Stimulated activated naive CD8-positive, alpha-beta T cell treated with anti-CD3 and anti-CD28 coated beads, Interleukin-15, Interleukin-2, amounts not matched to agents 100 ng/mL and 50 ng/mL, for 24 hours (primary cell): ENCODE data around the gene PARD6B.

Experiments used
- H3K27ac Mint-ChIP-seq: one replicate; pipeline ENCODE4 v1.8.0; 2021; ENCODE audit warnings: mild to moderate bottlenecking, mixed read lengths
- H3K27me3 Mint-ChIP-seq: one replicate; pipeline ENCODE4 v1.8.0; 2021; ENCODE audit warnings: mixed read lengths
- H3K36me3 Mint-ChIP-seq: one replicate; pipeline ENCODE4 v1.8.0; 2021; ENCODE audit warnings: low read depth, mixed read lengths
- H3K4me1 Mint-ChIP-seq: one replicate; pipeline ENCODE4 v1.8.0; 2021; ENCODE audit warnings: low read depth, mixed read lengths
- H3K4me3 Mint-ChIP-seq: one replicate; pipeline ENCODE4 v1.8.0; 2021; ENCODE audit warnings: mild to moderate bottlenecking, mixed read lengths
- H3K9me3 Mint-ChIP-seq: one replicate; pipeline ENCODE4 v1.8.0; 2021; ENCODE audit warnings: mixed read lengths

The PARD6B gene, protein sequence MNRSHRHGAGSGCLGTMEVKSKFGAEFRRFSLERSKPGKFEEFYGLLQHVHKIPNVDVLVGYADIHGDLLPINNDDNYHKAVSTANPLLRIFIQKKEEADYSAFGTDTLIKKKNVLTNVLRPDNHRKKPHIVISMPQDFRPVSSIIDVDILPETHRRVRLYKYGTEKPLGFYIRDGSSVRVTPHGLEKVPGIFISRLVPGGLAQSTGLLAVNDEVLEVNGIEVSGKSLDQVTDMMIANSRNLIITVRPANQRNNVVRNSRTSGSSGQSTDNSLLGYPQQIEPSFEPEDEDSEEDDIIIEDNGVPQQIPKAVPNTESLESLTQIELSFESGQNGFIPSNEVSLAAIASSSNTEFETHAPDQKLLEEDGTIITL

DNA sequence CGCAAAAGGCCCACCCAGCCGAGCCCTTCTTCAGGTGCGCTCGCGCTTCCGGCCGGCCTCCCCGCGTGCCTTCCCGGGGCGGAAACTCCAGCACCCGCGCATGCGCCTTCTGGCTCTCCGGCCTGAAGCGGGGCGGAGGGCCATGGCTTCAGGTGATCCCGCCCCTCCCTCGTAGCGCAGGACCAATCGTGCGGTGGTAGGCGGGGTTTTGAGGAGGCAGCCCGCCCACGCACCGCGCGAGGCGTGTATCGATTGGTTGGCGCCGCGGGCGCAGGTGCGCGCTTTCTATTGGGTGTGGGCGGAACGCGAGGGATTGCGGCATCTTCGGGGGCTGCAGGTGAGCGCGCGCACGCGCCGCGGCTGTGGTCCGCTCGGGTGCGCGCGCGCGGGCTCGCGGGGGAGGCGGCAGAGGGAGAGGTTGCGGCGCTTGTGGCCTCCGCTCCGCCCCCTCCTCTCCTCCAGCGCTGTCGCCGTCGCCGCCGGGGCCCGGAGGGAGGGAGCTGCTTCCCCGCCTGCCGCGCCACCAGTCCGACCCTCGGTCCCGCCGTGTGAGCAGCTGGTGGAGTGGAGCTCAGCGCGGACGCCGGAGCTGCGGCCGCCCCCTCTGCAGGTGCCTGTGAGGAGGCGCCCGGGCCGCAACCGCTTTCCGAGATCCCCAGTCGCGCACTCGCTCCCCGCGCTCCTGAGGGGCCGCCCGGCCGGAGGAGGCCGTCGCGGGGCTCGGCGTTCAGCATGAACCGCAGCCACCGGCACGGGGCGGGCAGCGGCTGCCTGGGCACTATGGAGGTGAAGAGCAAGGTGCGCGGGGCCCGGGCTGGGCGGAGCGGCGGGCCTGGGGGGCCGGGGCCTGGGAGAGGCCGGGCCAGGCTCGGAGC, at the start of gene PARD6B:
Gene PARD6B, plus strand, starts transcription at position 526 of the 875 bp plus-strand sequence. Its CDS starts 207 bp downstream, at position 733.
- Mint-ChIP-seq H3K36me3 (no peaks in the 10 kb centered on the region), H3K27ac (peak within 1 kb of the TSS; percentile 72), H3K9me3 (no peaks in the 10 kb centered on the region), H3K4me1 (peaks cover 33% of the 10 kb centered on the region), H3K4me3 (peak within 1 kb of the TSS; percentile 86), H3K27me3 (no peaks in the 10 kb centered on the region)

DNA sequence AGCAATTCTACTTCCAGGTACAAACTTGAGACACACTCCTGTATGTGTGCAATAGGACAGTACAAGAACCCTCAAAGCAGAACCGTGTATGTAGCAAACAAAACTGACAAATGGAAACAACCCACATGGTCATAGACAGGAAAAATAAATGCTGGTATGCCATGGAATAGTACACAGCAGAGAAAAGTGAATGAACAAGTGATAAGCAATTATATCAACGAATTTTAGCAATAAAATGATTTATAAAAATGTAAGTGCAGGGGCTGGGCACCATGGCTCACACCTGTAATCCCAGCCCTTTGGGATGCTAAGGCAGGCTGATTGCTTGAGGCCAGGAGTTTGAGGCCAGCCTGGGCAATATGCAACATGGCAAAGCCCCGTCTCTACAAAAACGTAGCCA, 49.3 kb upstream of the PARD6B start:
- H3K9me3 Mint-ChIP-seq = no peaks in the 10 kb centered on the region
- no peak overlapping the region for H3K27ac Mint-ChIP-seq

DNA sequence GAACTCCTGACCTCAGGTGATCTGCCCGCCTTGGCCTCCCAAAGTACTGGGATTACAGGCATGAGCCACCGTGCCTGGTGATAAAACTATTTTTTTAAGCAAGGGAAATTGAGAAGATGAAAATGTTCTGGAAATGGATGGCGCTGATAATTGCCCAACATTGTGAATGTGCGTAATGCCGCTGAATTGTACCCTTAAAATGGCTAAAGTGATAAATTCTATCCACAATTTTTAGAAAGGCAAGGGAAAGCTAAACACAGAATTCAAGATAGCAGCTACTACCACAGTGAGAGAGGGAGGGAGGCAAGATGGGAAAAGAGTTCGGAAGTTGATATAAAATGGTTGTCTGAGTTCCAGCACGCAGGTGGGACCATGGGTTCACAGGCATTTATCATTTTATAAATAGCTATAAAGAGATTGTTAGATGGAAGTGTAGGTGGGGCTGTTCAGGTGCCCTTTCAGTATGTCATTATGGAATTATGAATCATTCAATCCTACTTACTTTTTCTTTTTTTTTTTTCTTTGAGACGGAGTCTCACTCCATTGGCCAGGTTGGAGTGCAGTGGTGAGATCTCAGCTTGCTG, 48.3 kb upstream of the PARD6B start:
- H3K36me3 Mint-ChIP-seq = no peaks in the 10 kb centered on the region
- no peak overlapping the region for H3K4me3 Mint-ChIP-seq
- no peaks in the 10 kb centered on the region for H3K4me1 Mint-ChIP-seq
- no peak overlapping the region for H3K27ac Mint-ChIP-seq
- no peaks in the 10 kb centered on the region for H3K27me3 Mint-ChIP-seq
- H3K9me3 Mint-ChIP-seq = no peaks in the 10 kb centered on the region

More for the DNA sequence above, 49.3 kb upstream of the PARD6B start:
- Mint-ChIP-seq H3K4me1 (no peaks in the 10 kb centered on the region), H3K36me3 (no peaks in the 10 kb centered on the region), H3K4me3 (no peak overlapping the region), H3K27me3 (no peaks in the 10 kb centered on the region)

GRCh38 chr20:50683570-50683969, 47.8 kb upstream of the PARD6B start:
- H3K36me3 Mint-ChIP-seq = no peaks in the 10 kb centered on the region
- H3K4me3 Mint-ChIP-seq = no peak overlapping the region
- no peaks in the 10 kb centered on the region for H3K4me1 Mint-ChIP-seq
- H3K27me3 Mint-ChIP-seq = no peaks in the 10 kb centered on the region
- no peaks in the 10 kb centered on the region for H3K9me3 Mint-ChIP-seq
- no peak overlapping the region for H3K27ac Mint-ChIP-seq

DNA sequence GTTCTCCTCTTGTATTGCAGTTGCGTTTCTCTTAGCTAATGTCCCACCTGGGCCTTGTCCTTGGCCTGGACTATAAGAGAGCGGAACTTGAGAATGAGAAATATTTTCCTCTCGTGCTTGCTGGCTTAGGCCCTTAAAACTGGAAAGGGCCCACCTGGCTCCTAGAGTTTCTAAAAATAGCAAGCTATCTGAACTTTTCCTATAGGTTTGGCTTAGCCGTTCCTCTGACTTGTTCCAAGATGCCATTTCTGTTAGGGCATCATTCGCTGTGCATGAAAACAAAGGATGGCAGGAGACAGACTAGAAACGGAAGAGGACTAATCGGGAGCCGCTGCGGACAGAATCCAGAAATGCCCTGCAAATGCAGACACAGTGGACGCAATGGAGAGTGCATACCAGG, 44.6 kb upstream of the PARD6B start:
- H3K27me3 Mint-ChIP-seq = peaks cover 25% of the 10 kb centered on the region
- H3K4me3 Mint-ChIP-seq = no peak overlapping the region
- H3K4me1 Mint-ChIP-seq = peaks cover 10% of the 10 kb centered on the region
- H3K36me3 Mint-ChIP-seq = no peaks in the 10 kb centered on the region
- no peaks in the 10 kb centered on the region for H3K9me3 Mint-ChIP-seq
- no peak overlapping the region for H3K27ac Mint-ChIP-seq

DNA sequence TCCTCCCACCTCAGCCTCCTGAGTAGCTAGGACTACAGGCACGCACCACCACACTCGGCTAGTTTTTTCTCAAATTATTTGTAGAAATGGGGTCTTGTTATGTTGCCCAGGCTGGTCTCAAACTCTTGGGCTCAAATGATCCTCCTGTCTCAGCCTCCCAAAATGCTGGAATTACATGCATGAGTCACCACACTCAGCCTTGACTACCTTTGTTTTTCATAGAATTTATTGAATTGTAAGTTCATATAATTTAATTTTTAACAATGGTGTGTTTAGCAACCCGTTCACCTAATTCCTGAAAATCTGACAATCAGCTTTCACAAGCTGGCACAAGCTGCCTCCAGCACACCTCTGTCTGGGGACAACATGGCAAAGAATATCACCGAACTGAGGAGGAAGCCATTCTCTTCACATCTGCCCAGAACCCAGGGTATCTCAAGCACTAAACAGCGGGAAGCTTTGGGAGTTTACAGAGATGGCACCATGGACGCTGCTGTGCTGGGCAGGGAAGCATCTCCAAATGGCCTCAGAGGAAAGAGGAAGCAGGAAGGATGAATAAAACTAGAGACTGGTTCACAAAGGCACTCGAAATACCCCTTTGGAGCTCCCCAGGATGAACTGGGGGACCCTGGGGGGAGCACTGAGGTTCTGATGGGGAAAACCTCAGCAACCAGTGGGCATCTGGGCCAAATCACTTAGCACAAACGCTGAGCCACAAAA, 43.0 kb upstream of the PARD6B start:
- Mint-ChIP-seq H3K4me3 (no peak overlapping the region), H3K4me1 (peaks cover 12% of the 10 kb centered on the region), H3K27ac (no peak overlapping the region), H3K9me3 (no peaks in the 10 kb centered on the region), H3K36me3 (no peaks in the 10 kb centered on the region), H3K27me3 (peaks cover 38% of the 10 kb centered on the region)

- Mint-ChIP-seq H3K27ac (no peak overlapping the region), H3K27me3 (peaks cover 48% of the 10 kb centered on the region), H3K9me3 (no peaks in the 10 kb centered on the region), H3K4me3 (no peak overlapping the region), H3K36me3 (no peaks in the 10 kb centered on the region), H3K4me1 (peaks cover 12% of the 10 kb centered on the region)
These were observed 41.3 kb upstream of the PARD6B start for GRCh38 chr20:50689864-50690649.

DNA sequence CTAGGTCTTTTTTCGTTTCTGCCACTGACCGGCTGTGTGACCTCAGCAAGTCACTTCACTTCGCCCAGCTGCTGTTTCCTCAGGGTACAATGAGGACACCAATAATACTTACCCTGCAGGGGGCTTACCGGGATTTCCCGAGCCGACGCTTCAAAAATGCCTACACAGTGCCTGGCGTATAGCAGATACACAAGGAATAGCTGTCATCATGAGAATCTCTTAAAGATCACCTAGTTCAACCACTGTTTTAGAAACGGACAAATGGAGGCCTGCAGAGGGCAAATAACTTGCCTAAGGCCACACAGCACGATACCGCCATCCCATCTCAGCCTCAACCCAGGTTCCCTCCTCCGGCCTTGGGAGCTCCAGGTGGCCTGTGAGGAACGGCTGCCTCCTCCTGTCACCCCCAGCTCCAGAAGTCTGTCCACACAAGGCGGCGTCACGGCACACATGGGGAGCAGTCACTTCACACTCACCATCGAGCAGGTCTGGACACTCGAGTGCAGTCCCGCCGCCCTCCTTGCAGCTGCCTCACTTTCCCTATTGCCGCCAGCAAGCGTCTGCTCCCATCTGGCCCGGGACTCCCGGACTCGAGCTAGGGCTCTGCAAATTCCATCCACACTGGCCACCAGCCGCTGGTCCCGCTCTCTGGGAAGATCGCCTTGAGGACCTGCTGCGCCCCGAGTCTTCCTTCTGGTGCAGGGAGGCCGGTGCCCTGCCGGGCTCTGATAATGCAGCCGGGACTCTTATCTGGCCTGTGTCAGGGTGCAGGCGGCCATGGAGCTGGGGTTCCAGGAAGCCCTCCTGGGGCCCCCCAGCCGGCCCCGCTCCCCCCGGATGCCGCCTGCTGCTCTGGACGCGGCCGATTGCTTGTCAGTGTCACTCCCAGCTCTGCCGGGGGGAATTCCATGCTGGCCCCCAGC, 40.5 kb upstream of the PARD6B start, which contains the start of gene RIPOR3:
Gene RIPOR3, minus strand, starts transcription at position 893 of the 923 bp plus-strand sequence. Its CDS starts 414 bp downstream, at position 479.
- Mint-ChIP-seq H3K4me3 (peak within 1 kb of the TSS; percentile 58), H3K9me3 (no peaks in the 10 kb centered on the region), H3K36me3 (no peaks in the 10 kb centered on the region), H3K27me3 (peaks cover 52% of the 10 kb centered on the region), H3K4me1 (peaks cover 12% of the 10 kb centered on the region), H3K27ac (no peak within 1 kb of the TSS)

DNA sequence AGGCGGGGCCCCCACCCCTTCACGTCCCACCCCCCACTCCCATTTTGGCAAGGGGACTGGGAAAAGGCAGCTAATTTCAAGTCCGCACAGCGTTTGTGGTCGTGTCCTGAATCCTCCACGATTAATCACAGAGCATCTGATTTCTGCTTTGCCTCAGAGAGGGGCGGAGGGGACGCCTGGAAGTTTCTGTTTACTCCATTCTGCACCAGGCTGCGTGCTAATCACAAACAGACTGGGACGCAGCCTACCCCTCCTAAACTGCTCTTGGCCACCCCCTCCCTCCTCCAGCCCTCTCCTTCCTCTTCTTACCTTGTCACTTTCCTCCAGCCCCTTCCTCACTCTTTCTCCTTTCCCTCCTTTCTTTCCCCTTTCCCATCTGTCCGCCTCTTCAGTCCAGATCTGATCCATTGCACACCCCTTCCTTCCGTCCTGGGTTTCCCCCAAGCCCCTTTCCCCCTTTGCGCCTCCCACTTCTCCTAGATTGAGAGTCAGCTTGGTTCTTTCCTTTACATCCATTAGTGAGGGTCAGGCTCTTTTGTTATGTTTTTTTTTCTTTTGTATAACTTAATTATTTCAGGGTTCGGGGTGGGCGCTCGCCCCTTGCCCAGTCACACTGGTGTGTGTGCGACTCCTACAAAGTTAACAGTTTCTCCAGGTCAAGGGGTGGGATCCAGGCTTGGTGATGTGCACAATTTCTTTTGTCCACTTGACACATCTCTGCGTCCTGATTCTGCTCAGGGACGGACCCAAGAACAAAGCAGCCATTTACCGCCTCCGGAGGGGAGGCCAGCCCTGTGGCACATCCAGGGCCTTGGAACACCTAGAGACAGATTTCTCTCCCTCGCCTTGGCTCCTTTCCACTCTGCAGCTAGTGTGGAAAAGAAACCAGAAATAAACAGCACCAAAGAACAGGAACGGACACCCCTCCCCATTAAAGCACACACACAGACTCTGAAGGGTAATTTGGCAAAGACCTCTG, 39.5 kb upstream of the PARD6B start:
- Mint-ChIP-seq H3K4me1 (peaks cover 12% of the 10 kb centered on the region), H3K9me3 (no peaks in the 10 kb centered on the region), H3K27me3 (peaks cover 52% of the 10 kb centered on the region), H3K36me3 (no peaks in the 10 kb centered on the region), H3K27ac (no peak overlapping the region), H3K4me3 (no peak overlapping the region)

- H3K36me3 Mint-ChIP-seq = no peaks in the 10 kb centered on the region
- peaks cover 52% of the 10 kb centered on the region for H3K27me3 Mint-ChIP-seq
- H3K27ac Mint-ChIP-seq = no peak overlapping the region
- no peak overlapping the region for H3K4me3 Mint-ChIP-seq
- H3K4me1 Mint-ChIP-seq = peaks cover 12% of the 10 kb centered on the region
- no peaks in the 10 kb centered on the region for H3K9me3 Mint-ChIP-seq
These were observed 38.8 kb upstream of the PARD6B start for GRCh38 chr20:50692552-50692933.

DNA sequence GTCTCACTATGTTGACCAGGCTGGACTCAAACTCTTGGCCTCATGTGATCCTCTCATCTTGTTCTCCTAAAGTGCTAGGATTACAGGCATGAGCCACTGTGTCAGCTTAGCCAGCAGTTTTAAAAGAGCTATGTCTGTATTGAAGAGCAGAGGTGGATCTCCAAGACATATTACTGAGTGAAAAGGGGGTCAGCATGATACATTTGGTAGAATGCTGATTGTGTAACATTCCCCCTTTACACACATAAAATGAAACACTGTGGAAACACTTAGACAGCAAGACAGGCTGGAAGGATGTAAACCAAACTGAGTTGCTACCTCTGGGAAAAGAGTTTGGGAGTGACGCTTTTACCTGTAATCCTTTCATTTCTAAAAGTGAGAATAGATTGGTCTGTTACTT, 38.4 kb upstream of the PARD6B start:
- Mint-ChIP-seq H3K36me3 (no peaks in the 10 kb centered on the region), H3K9me3 (no peaks in the 10 kb centered on the region), H3K27ac (no peak overlapping the region), H3K27me3 (peaks cover 55% of the 10 kb centered on the region), H3K4me1 (peaks cover 12% of the 10 kb centered on the region), H3K4me3 (no peak overlapping the region)

- H3K9me3 Mint-ChIP-seq = no peaks in the 10 kb centered on the region
- peaks cover 12% of the 10 kb centered on the region for H3K4me1 Mint-ChIP-seq
- H3K4me3 Mint-ChIP-seq = no peak overlapping the region
- H3K36me3 Mint-ChIP-seq = no peaks in the 10 kb centered on the region
- no peak overlapping the region for H3K27ac Mint-ChIP-seq
- peaks cover 52% of the 10 kb centered on the region for H3K27me3 Mint-ChIP-seq
These were observed 36.8 kb upstream of the PARD6B start for GRCh38 chr20:50694379-50695134.
